ENCODE measurements around the gene CFAP410. TPM values are rescaled to one million over a fixed set of nuclear protein-coding genes. Genes with fewer than 3 reads are reported as not detected.

CFAP410 gene
- total RNA-seq, 1 donor from 2014 or later, result 11.2 TPM

GRCh38 chr21:44333509-44334328, 5.5 kb downstream of the CFAP410 start:
- TF ChIP-seq, protein P1, sequence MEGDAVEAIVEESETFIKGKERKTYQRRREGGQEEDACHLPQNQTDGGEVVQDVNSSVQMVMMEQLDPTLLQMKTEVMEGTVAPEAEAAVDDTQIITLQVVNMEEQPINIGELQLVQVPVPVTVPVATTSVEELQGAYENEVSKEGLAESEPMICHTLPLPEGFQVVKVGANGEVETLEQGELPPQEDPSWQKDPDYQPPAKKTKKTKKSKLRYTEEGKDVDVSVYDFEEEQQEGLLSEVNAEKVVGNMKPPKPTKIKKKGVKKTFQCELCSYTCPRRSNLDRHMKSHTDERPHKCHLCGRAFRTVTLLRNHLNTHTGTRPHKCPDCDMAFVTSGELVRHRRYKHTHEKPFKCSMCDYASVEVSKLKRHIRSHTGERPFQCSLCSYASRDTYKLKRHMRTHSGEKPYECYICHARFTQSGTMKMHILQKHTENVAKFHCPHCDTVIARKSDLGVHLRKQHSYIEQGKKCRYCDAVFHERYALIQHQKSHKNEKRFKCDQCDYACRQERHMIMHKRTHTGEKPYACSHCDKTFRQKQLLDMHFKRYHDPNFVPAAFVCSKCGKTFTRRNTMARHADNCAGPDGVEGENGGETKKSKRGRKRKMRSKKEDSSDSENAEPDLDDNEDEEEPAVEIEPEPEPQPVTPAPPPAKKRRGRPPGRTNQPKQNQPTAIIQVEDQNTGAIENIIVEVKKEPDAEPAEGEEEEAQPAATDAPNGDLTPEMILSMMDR (conservative IDR thresholded peaks at IDR 0.05; ENCODE audit: low read depth, low read length), result no peak
- H3K4me3 ChIP-seq (ENCODE audit: low read depth, low read length), result no peak overlapping the region
- DNase-seq (ENCODE audit: low read depth), result no peak

- TF ChIP-seq, protein P1 (conservative IDR thresholded peaks at IDR 0.05; ENCODE audit: low read depth, low read length), result no peak
- H3K4me3 ChIP-seq (ENCODE audit: low read depth, low read length), result no peak overlapping the region
- DNase-seq (ENCODE audit: low read depth), result no peak
These were observed 6.2 kb downstream of the CFAP410 start for GRCh38 chr21:44332965-44333364.

DNA sequence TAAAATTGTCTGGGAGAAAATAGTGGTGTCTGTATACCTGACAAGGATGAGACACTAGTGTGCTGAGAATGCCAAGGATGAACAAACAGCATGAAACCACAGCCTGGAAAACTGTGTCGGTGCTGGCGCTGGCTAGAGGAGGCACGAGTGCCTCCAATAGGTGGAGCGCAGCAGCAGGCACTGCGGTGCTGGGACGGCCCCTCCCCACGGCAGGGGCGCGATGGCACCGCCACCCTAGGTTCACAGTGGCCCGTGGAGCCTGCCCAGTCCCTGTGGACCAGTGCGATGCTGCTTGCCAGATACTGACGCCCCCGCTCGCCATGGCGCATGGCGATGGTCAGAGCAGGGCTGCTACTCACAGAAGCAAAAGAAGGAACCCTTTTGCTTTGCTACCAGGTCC, 6.8 kb downstream of the CFAP410 start:
- TF ChIP-seq, protein P1 (conservative IDR thresholded peaks at IDR 0.05; ENCODE audit: low read depth, low read length), result no peak
- no peak overlapping the region for H3K4me3 ChIP-seq (ENCODE audit: low read depth, low read length)

GRCh38 chr21:44331650-44332307, 7.4 kb downstream of the CFAP410 start:
- no peak for DNase-seq (ENCODE audit: low read depth)
- no peak overlapping the region for H3K4me3 ChIP-seq (ENCODE audit: low read depth, low read length)
- TF ChIP-seq, protein P1 (conservative IDR thresholded peaks at IDR 0.05; ENCODE audit: low read depth, low read length), result no peak

More for the DNA sequence above, 6.8 kb downstream of the CFAP410 start:
- no peak for DNase-seq (ENCODE audit: low read depth)

GRCh38 chr21:44331209-44331608, 8.0 kb downstream of the CFAP410 start:
- TF ChIP-seq, protein P1 (conservative IDR thresholded peaks at IDR 0.05; ENCODE audit: low read depth, low read length), result no peak
- no peak for DNase-seq (ENCODE audit: low read depth)
- no peak overlapping the region for H3K4me3 ChIP-seq (ENCODE audit: low read depth, low read length)

DNA sequence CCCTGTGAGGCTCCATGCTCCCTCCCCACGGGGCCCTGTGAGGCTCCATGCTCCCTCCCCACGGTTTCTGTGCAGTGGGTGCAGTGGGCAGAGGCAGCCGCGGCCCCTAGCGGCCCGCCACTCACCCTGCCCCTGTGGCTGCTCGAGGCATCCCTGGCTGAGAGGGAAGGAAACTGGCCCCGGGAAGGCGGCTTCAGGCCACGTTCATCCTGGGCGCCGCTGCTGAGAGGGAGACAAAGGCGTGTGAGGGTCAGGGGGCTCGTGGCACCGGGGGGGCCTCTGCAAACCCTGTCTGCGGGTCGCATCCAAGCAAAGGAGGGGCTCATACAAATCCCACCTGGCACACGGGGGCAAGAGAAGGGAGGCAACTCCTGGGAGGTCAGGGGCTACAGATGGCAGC, 8.5 kb downstream of the CFAP410 start:
- TF ChIP-seq, protein P1 (conservative IDR thresholded peaks at IDR 0.05; ENCODE audit: low read depth, low read length), result no peak
- no peak overlapping the region for H3K4me3 ChIP-seq (ENCODE audit: low read depth, low read length)
- DNase-seq (ENCODE audit: low read depth), result no peak
